GM23248 (cell line): ENCODE results near the gene PTPN18.

Experiments used
- EZH2 ChIP-seq: fragments of 200-600 bp; sonication (generic); IDR thresholded peaks from 2 replicates; pipeline ENCODE4 v1.6.1; 2018; ENCODE audit warnings: antibody characterized with exemption, mild to moderate bottlenecking; ENCODE audit not compliant: insufficient read depth, poor library complexity, severe bottlenecking
- EZH2phosphoT487 ChIP-seq: fragments of 200-600 bp; sonication (generic); IDR thresholded peaks from 2 replicates; pipeline ENCODE4 v1.6.1; 2018; ENCODE audit warnings: antibody characterized with exemption, moderate library complexity, mild to moderate bottlenecking, low read depth; ENCODE audit not compliant: insufficient read depth

- no peak for TF ChIP-seq EZH2phosphoT487
- no peak for TF ChIP-seq EZH2
These were observed 10.8 kb upstream of the PTPN18 start for GRCh38 chr2:130345091-130345490.
